Ectodermal cell (in vitro differentiated cells): Measurements from ENCODE around the gene WSB2.

ENCODE experiments used
- H3K27ac ChIP-seq: 2 replicates; pipeline ENCODE4 v1.7.0; 2013; ENCODE audit warnings: mild to moderate bottlenecking, low read depth, low read length; ENCODE audit not compliant: insufficient read depth, poor library complexity, severe bottlenecking
- H3K27me3 ChIP-seq: 2 replicates; pipeline ENCODE4 v1.7.0; 2013; ENCODE audit warnings: mild to moderate bottlenecking, low read length; ENCODE audit not compliant: insufficient read depth, control insufficient read depth, poor library complexity, severe bottlenecking
- H3K36me3 ChIP-seq: one replicate; pipeline ENCODE4 v1.7.0; 2013; ENCODE audit warnings: low read length; ENCODE audit not compliant: control insufficient read depth, insufficient read depth
- H3K4me1 ChIP-seq: one replicate; pipeline ENCODE4 v1.7.0; 2013; ENCODE audit warnings: low read length; ENCODE audit not compliant: control insufficient read depth, insufficient read depth
- H3K4me3 ChIP-seq: 2 replicates; pipeline ENCODE4 v1.7.0; 2013; ENCODE audit warnings: low read depth, low read length, control low read depth; ENCODE audit not compliant: insufficient read depth
- H3K9me3 ChIP-seq: 2 replicates; pipeline ENCODE4 v1.7.0; 2013; ENCODE audit warnings: mild to moderate bottlenecking, low read length, moderate library complexity; ENCODE audit not compliant: control insufficient read depth
- WGBS, 2 experiments: methylation state at CpG; one replicate each; pipeline ENCODE4 v1.1.7; 2013; ENCODE audit warnings: missing lambda C conversion rate in 2 of 2; 5-methylcytosine and 5-hydroxymethylcytosine counted together

The WSB2 gene

GRCh38 chr12:117998719-117999118 lies 62.3 kb downstream of the WSB2 start:
- WGBS, 2 experiments: 91 to 98% methylated on average over 2 of the region's 2 CpGs
- no peaks in the 10 kb centered on the region for H3K9me3 ChIP-seq
- H3K4me1 ChIP-seq: no peaks in the 10 kb centered on the region
- H3K27me3 ChIP-seq: no peaks in the 10 kb centered on the region
- H3K4me3 ChIP-seq: no peak overlapping the region
- no peak overlapping the region for H3K27ac ChIP-seq
- H3K36me3 ChIP-seq: no peaks in the 10 kb centered on the region

DNA sequence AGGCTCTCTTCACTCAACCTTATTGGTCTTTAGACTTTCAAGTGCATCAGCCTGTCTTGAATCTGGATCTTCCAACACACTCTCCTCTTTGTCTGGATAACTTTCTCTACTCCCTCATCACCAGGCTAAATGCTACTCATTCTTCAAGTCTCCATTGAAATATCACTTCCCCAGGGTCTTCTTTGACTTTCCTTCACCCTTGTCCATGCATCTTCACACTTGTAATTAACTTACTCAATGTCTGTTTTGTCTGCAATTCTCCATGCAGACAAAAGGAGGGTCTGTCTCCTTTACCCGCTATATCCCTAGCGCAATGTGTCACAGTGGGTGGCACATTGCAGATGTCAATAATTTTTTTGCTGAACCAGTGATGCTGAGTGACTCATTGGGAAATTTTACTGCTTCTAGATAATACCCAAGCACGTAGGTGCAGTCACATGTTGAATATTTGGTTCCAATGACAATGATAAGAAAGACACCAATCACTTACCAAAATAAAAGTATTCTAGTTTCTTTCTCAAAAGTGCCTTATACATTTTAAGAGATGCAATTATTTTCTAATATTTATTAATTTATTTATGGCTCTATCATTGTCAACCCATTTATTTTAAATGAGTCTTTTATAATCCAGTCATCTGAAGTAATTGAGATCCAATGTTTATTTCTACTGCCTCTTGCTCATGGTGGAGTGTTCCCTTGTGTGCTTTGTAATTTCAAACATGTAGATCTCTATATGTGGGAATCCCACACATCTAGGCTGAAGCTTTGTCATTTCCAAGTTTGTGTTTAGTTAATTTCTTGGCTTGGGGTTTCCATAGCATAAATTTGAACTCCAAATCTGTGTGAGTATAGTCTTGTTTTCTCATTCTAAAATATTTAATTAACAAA lies 66.2 kb downstream of the WSB2 start:
- Histone ChIP-seq H3K9me3 (no peaks in the 10 kb centered on the region), H3K27ac (no peak overlapping the region), H3K36me3 (no peaks in the 10 kb centered on the region), H3K27me3 (no peaks in the 10 kb centered on the region), H3K4me1 (no peaks in the 10 kb centered on the region), H3K4me3 (no peak overlapping the region)
- WGBS, 2 experiments: 80 to 84% methylated on average over 2 to 3 of the region's 3 CpGs

DNA sequence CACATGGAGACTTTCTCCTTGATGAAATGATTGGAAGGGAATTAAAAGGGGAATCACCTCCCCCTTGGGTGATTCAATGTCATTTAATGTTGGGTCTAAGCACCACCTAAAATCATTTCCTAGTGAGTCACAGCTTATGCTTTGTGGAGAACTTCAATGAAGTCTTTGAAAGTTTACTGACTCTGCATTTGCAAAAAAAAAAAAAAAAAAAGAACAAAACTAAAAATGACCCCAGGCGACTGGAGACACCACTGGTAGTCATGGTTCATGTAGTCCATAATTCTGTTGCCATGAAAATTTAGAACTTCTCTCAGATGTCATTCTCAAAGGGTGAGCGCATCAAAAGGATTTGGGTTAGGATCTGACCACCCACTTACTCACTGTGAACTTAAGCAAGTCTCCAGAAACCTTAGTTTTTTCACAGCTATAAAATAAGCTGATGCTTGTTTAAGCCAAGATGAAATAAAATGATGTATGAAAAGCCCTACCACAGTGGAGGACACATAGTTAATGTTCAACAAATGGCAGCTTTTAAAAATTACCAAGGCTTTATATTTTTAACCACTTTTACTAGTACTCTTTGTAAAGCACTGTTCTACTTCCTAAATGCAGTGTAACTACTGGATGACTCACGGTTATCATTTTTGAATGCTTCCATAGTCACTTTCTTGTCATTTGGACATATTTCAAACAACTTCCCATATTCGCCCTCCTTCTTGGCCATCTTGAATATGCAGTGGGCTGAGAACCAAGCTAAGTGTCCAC lies 74.1 kb downstream of the WSB2 start:
- Histone ChIP-seq H3K27ac (no peak overlapping the region), H3K4me3 (no peak overlapping the region), H3K4me1 (no peaks in the 10 kb centered on the region), H3K9me3 (no peaks in the 10 kb centered on the region), H3K27me3 (no peaks in the 10 kb centered on the region), H3K36me3 (no peaks in the 10 kb centered on the region)
- WGBS, 2 experiments: 93 to 95% methylated on average over 3 to 4 of the region's 4 CpGs

GRCh38 chr12:117985182-117985581 lies 75.8 kb downstream of the WSB2 start:
- Histone ChIP-seq H3K4me1 (no peaks in the 10 kb centered on the region), H3K4me3 (no peak overlapping the region), H3K36me3 (no peaks in the 10 kb centered on the region), H3K27me3 (no peaks in the 10 kb centered on the region), H3K9me3 (no peaks in the 10 kb centered on the region), H3K27ac (no peak overlapping the region)
- 90 to 97% methylated on average over 2 of the region's 2 CpGs for WGBS, 2 experiments
